Testis (tissue), 3 donors: ENCODE measurements around the gene RHBDL3. TPM values are rescaled to one million over a fixed set of nuclear protein-coding genes. Genes with fewer than 3 reads are reported as not detected.

ENCODE experiments used
- DNase-seq: peaks from one replicate; pipeline ENCODE4 v3.0.0-alpha.2; 2019
- H3K27ac ChIP-seq, 2 donors: fragments of 200-600 bp; sonication (generic); one replicate each; pipeline ENCODE4 v1.5.1; 2019
- H3K27me3 ChIP-seq: fragments of 200-600 bp; sonication (generic); one replicate; pipeline ENCODE4 v1.5.1; 2019
- H3K36me3 ChIP-seq: fragments of 200-600 bp; sonication (generic); one replicate; pipeline ENCODE4 v1.5.1; 2017; ENCODE audit warnings: low read depth; ENCODE audit errors: missing control alignments
- H3K4me1 ChIP-seq: fragments of 200-600 bp; sonication (generic); one replicate; pipeline ENCODE4 v1.5.1; 2019
- H3K4me3 ChIP-seq, 2 donors: fragments of 200-600 bp; sonication (generic); one replicate each; pipeline ENCODE4 v1.5.1; 2017 to 2019
- H3K9me3 ChIP-seq: fragments of 200-600 bp; sonication (generic); one replicate; pipeline ENCODE4 v1.5.1; 2017
- POLR2A ChIP-seq: fragments of 450-650 bp; IDR thresholded peaks from one replicate; pipeline ENCODE4 v1.6.1; 2017; ENCODE audit warnings: antibody characterized with exemption, mild to moderate bottlenecking, moderate library complexity
- WGBS, 2 donors: methylation state at CpG; one replicate each; pipeline ENCODE4 v1.1.5; 2018; 5-methylcytosine and 5-hydroxymethylcytosine counted together
- intact Hi-C: fragments of 100-400 bp; cut with DNase I; formaldehyde crosslinking; loops from one replicate; pipeline ENCODE4 v1.15.1; 2023; ENCODE audit warnings: low total_unique reads
- polyA plus RNA-seq: library from polyadenylated mRNA; stranded (reverse); fragments of 350-450 nt; fragmentation: Illumina TruSeq; extraction: RNeasy Lipid Tissue Mini Kit (QIAGEN cat#74804); gene quantifications from one replicate; pipeline ENCODE4 v1.2.3, GENCODE V29; 2014; ENCODE audit warnings: low read depth, low replicate concordance; ENCODE audit not compliant: insufficient read depth
- total RNA-seq, 2 donors: library from RNA; depleted of rRNA; stranded (reverse); fragments of >200 nt; gene quantifications; one replicate each; pipeline ENCODE4 v1.2.3, GENCODE V29; 2016
- TF ChIP-seq, protein P1 (sequence below), 3 experiments: fragments of 450-650 bp in 2 of 3; fragments of 200-600 bp in 1 of 3; sonication (generic) in 1 of 3; IDR thresholded peaks; one replicate each; pipeline ENCODE4 v1.5.1; 2016 to 2019; ENCODE audit warnings: antibody characterized with exemption in 3 of 3, mild to moderate bottlenecking in 2 of 3, moderate library complexity in 1 of 3

Gene RHBDL3
- total and polyA plus RNA-seq, 3 donors from 2014 or later, result 3.5 to 4.5 (median 4.1) TPM

DNA sequence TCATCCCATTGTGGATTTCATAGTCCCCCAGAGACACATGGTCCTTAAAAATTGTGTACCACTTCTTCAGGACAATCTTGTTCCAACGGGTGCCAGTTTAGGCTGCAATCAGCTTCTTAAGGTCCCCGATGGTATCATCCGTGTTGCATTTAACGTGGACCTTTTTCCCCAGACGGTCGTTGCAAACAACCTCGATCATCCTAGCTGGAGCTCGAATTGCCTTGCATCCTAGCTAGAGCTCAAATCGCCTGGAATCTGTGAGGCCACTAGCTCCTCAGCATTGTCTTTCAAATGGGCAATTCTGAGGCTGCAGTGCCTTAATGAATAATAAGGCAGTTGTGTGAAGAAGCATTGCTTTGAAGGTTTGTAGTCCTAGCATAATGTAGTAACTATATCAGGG is 37.7 kb upstream of the RHBDL3 start:
- no peak for DNase-seq
- Histone ChIP-seq H3K36me3 (no peaks in the 10 kb centered on the region), H3K27ac (no peak overlapping the region), H3K4me3 (no peak overlapping the region), H3K27me3 (no peaks in the 10 kb centered on the region), H3K9me3 (no peaks in the 10 kb centered on the region), H3K4me1 (peaks cover 11% of the 10 kb centered on the region)
- intact Hi-C loops, result no loop called here
- WGBS, 2 donors, result 84 to 90% methylated on average over 9 of the region's 9 CpGs
- no peak for TF ChIP-seq POLR2A
- TF ChIP-seq, protein P1, sequence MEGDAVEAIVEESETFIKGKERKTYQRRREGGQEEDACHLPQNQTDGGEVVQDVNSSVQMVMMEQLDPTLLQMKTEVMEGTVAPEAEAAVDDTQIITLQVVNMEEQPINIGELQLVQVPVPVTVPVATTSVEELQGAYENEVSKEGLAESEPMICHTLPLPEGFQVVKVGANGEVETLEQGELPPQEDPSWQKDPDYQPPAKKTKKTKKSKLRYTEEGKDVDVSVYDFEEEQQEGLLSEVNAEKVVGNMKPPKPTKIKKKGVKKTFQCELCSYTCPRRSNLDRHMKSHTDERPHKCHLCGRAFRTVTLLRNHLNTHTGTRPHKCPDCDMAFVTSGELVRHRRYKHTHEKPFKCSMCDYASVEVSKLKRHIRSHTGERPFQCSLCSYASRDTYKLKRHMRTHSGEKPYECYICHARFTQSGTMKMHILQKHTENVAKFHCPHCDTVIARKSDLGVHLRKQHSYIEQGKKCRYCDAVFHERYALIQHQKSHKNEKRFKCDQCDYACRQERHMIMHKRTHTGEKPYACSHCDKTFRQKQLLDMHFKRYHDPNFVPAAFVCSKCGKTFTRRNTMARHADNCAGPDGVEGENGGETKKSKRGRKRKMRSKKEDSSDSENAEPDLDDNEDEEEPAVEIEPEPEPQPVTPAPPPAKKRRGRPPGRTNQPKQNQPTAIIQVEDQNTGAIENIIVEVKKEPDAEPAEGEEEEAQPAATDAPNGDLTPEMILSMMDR (IDR thresholded peaks at IDR 0.05), result no peak

DNA sequence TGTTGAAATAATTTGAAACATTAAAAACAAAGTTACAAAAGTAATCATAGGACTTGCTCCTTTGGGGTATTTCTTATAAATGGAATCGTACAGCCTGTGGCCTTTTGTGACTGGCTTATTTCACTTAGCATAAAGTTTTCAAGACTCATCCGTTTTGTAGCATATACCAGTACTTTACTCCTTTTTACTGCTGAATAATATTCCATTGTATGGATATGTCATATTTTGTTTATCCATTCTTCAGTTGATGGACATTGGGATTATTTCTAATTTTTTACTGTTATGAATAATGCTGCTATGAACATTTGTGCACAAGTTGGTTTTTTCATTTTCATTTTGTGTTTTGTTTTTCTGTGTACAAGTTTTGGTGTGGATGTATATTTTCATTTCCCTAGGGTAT is 30.0 kb upstream of the RHBDL3 start:
- Histone ChIP-seq H3K4me1 (no peaks in the 10 kb centered on the region), H3K27ac (no peak overlapping the region), H3K9me3 (no peaks in the 10 kb centered on the region), H3K4me3 (no peak overlapping the region), H3K27me3 (no peaks in the 10 kb centered on the region), H3K36me3 (no peaks in the 10 kb centered on the region)
- DNase-seq, result no peak
- TF ChIP-seq, protein P1 (IDR thresholded peaks at IDR 0.05), result no peak
- TF ChIP-seq POLR2A, result no peak
- WGBS, 2 donors, result 86 to 93% methylated on average over 2 of the region's 2 CpGs
- intact Hi-C loops, result no loop called here

DNA sequence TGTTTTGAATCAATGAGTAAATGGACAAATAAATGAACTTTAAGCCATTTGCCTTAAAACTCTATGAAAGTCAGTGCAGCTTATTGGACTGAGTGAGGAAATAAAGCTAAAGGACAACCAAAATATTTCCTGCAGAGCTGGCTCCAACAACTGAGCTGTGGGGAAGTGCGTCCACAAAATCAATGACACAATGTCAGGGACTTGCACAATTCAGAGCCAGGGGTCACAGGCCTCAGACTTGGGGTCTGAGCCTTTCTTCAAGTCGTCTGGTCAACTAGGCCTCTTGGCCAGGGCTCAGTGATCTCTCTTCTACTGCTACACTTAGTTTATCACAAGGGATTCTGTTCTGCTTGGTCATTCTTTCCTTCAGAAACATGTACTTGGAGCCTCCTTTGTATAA is 26.2 kb upstream of the RHBDL3 start:
- DNase-seq, result no peak
- Histone ChIP-seq H3K27me3 (no peaks in the 10 kb centered on the region), H3K4me3 (no peak overlapping the region), H3K36me3 (no peaks in the 10 kb centered on the region), H3K9me3 (no peaks in the 10 kb centered on the region), H3K27ac (no peak overlapping the region), H3K4me1 (no peaks in the 10 kb centered on the region)
- TF ChIP-seq, protein P1 (IDR thresholded peaks at IDR 0.05), result no peak
- no peak for TF ChIP-seq POLR2A
- 75 to 78% methylated on average over 2 of the region's 2 CpGs for WGBS, 2 donors
- intact Hi-C loops, result no loop called here

DNA sequence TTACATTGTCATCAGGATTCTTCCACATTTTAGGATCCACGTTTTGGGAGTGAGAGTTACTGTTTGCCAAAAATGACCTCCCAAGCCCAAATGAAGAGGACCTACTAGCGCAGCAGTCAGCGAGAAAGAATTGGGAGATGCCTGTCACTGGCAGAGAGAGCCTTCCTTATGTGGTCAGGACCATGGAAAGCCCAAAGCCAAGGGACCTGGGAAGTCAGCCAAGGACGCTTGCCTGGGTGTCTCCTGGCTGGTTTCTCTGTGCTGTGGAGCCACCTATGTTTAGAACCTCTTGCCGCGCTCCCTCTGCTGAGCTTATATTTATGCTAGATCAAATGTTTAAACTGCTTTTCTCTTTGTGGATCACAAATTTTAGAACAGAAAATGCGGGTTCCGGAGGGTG is 24.9 kb upstream of the RHBDL3 start:
- 71 to 74% methylated on average over 8 of the region's 8 CpGs for WGBS, 2 donors
- no peaks in the 10 kb centered on the region for H3K4me1 ChIP-seq
- H3K4me3 ChIP-seq, result no peak overlapping the region
- no peaks in the 10 kb centered on the region for H3K9me3 ChIP-seq
- intact Hi-C loops, result no loop called here
- DNase-seq, result peak; percentile 40
- H3K27me3 ChIP-seq, result no peaks in the 10 kb centered on the region
- H3K36me3 ChIP-seq, result no peaks in the 10 kb centered on the region
- no peak overlapping the region for H3K27ac ChIP-seq
- TF ChIP-seq POLR2A, result no peak
- TF ChIP-seq, protein P1 (IDR thresholded peaks at IDR 0.05), result no peak

DNA sequence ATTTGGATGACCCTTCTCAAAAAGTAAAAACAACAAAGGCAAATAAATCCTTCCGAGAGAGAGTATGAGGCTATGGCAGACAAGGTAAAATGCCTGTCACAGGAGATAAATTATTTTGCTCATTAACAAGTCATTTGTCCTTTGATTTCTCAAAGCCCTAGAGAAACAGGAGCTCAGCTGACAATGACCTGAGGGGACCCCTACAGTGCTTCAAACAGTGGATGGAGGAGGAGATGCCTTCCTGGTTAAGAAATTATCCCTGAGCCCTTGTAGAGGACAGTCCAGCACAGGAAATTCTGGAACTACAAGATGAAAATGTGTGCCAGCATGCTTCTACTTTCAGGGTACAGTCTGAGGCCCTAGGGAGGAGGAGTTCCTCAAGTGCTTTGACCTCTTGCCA is 24.0 kb upstream of the RHBDL3 start:
- WGBS, 2 donors, result 94% methylated on average over 1 of the region's 1 CpG
- Histone ChIP-seq H3K27me3 (no peaks in the 10 kb centered on the region), H3K4me3 (no peak overlapping the region), H3K9me3 (no peaks in the 10 kb centered on the region), H3K4me1 (no peaks in the 10 kb centered on the region), H3K27ac (no peak overlapping the region), H3K36me3 (no peaks in the 10 kb centered on the region)
- TF ChIP-seq, protein P1 (IDR thresholded peaks at IDR 0.05), result no peak
- no peak for TF ChIP-seq POLR2A
- DNase-seq, result no peak
- intact Hi-C loops, result no loop called here
